K562 (cell line): ENCODE results near the gene PFKL. TPM values are rescaled to one million over a fixed set of nuclear protein-coding genes. Genes with fewer than 3 reads are reported as not detected.

Experiments used
- ATF7 ChIP-seq: fragments of 450-650 bp; IDR thresholded peaks from 2 replicates; pipeline ENCODE4 v1.7.1; 2014; ENCODE audit warnings: mild to moderate bottlenecking, moderate library complexity
- CEBPG ChIP-seq, 3 experiments: fragments of 200-800 bp in 1 of 3; sonication (Bioruptor generic) in 1 of 3; sonication (generic) in 1 of 3; formaldehyde crosslinking in 1 of 3; IDR thresholded peaks in 2 of 3; conservative IDR thresholded peaks in 1 of 3; 2 replicates each; pipeline versions ENCODE4 v1.6.1 to v1.8.0; 2016 to 2022; ENCODE audit warnings: missing compliant biosample characterization in 2 of 3, missing genetic modification characterization in 2 of 3, mild to moderate bottlenecking in 1 of 3, missing genetic modification reagents in 1 of 3
- CHCHD3 ChIP-seq: fragments of 250-450 bp; sonication (Bioruptor Pico); IDR thresholded peaks from 2 replicates; pipeline ENCODE4 v2.1.2; 2022; ENCODE audit warnings: mild to moderate bottlenecking
- CREM ChIP-seq: IDR thresholded peaks from 2 replicates; pipeline ENCODE4 v1.6.1; 2014; ENCODE audit warnings: antibody characterized with exemption, low read depth
- ELF2 ChIP-seq: fragments of 250-450 bp; sonication (Bioruptor Pico); IDR thresholded peaks from 2 replicates; pipeline ENCODE4 v1.5.0; 2021; ENCODE audit warnings: mild to moderate bottlenecking
- FOSL1 ChIP-seq: fragments of 200-800 bp; sonication (Bioruptor generic); conservative IDR thresholded peaks from 2 replicates; pipeline ENCODE4 v1.6.1; 2016; ENCODE audit warnings: missing genetic modification characterization, missing compliant biosample characterization
- HCFC1 ChIP-seq: IDR thresholded peaks from 2 replicates; pipeline ENCODE4 v1.6.1; 2012; ENCODE audit warnings: low read depth, low read length, improper control_type of control experiment
- MGA ChIP-seq: fragments of 450-650 bp; IDR thresholded peaks from 2 replicates; pipeline ENCODE4 v1.6.1; 2016; ENCODE audit warnings: mild to moderate bottlenecking, moderate library complexity
- PTTG1 ChIP-seq: fragments of 450-650 bp; IDR thresholded peaks from 2 replicates; pipeline ENCODE4 v1.6.1; 2016; ENCODE audit warnings: low read depth, mild to moderate bottlenecking, missing genetic modification characterization, missing compliant biosample characterization
- SRSF9 ChIP-seq: fragments of 200-400 bp; formaldehyde crosslinking; IDR thresholded peaks from 2 replicates; pipeline ENCODE4 v1.6.1; 2017; ENCODE audit warnings: low read depth, low read length, borderline replicate concordance
- TEAD1 ChIP-seq, 2 experiments: fragments of 450-650 bp in 1 of 2; sonication (generic) in 1 of 2; formaldehyde crosslinking; IDR thresholded peaks; 2 replicates each; pipeline versions ENCODE4 v1.4.0 to v1.8.0; 2020 to 2022; ENCODE audit warnings: mild to moderate bottlenecking in 2 of 2, missing genetic modification reagents in 1 of 2
- ZFPM2 ChIP-seq: fragments of 250-450 bp; sonication (Bioruptor Pico); IDR thresholded peaks from 2 replicates; pipeline ENCODE4 v1.5.1; 2022; ENCODE audit warnings: mild to moderate bottlenecking
- ZNF24 ChIP-seq: fragments of 450-650 bp; IDR thresholded peaks from 2 replicates; pipeline ENCODE4 v1.6.1; 2016
- ZNF707 ChIP-seq: fragments of 250-450 bp; sonication (Bioruptor Pico); conservative IDR thresholded peaks from 2 replicates; pipeline ENCODE4 v1.8.0; 2022; ENCODE audit warnings: inconsistent platforms, mild to moderate bottlenecking, moderate library complexity
- polyA plus RNA-seq, 8 experiments: library from polyadenylated mRNA; depleted of rRNA in 4 of 8; stranded (reverse) in 5 of 8; unstranded in 3 of 8; fragments of >200 nt; fragmentation: Nextera tagmentation in 2 of 8; fragmentation: Illumina TruSeq in 1 of 8; extraction: Ambion mirVana in 2 of 8; extraction: Trizol in 1 of 8; gene quantifications; 2 replicates each; pipeline versions ENCODE4 v1.2.1 to v1.2.3, GENCODE V29; 2011 to 2014; ENCODE audit warnings: inconsistent platforms in 1 of 8, missing spikeins in 1 of 8
- total RNA-seq, 7 experiments: library from RNA; depleted of rRNA in 6 of 7; stranded (reverse); fragments of >200 nt in 6 of 7; fragmentation: Illumina TruSeq in 2 of 7; extraction: Trizol in 2 of 7; gene quantifications; 2 replicates each; pipeline versions ENCODE4 v1.2.1 to v1.2.3, GENCODE V29; 2011 to 2021; ENCODE audit warnings: low replicate concordance in 1 of 7
- TF ChIP-seq, protein P1 (sequence below): fragments of 450-650 bp; IDR thresholded peaks from one replicate; pipeline ENCODE4 v1.6.1; 2018; ENCODE audit warnings: mild to moderate bottlenecking, moderate library complexity; ENCODE audit not compliant: partially characterized antibody

PFKL gene
- total and polyA plus RNA-seq, 9 of the 15 experiments (the other 6 are each of a cell fraction or from before 2014, with no cell fraction given): 1.1 to 124 (median 45.6) TPM

- TF ChIP-seq FOSL1 (tag) (no peak), ATF7 (peak; percentile 91), CHCHD3 (CRISPR knock-in tag) (peak; percentile 80; the same call in 1 of the 2 replicates), ZNF707 (CRISPR knock-in tag) (no peak), CEBPG (CRISPR knock-in tag; IDR thresholded peaks at IDR 0.05) (0 out of 2 replicates have a peak, but pooled peaks have one; percentile 24), CEBPG (tag; conservative IDR thresholded peaks at IDR 0.05 in 1 of 2, IDR thresholded peaks at IDR 0.05 in 1 of 2) (no peak), CREM (peak; percentile 100), HCFC1 (peak; percentile 93), SRSF9 (no peak), MGA (no peak), PTTG1 (tag) (no peak), ELF2 (CRISPR knock-in tag) (peak; percentile 100), ZFPM2 (CRISPR knock-in tag) (no peak), ZNF24 (no peak), TEAD1 (CRISPR knock-in tag; IDR thresholded peaks at IDR 0.05) (peak; percentile 51 to 59; a peak in 2 of 4 replicates)
- TF ChIP-seq, protein P1, sequence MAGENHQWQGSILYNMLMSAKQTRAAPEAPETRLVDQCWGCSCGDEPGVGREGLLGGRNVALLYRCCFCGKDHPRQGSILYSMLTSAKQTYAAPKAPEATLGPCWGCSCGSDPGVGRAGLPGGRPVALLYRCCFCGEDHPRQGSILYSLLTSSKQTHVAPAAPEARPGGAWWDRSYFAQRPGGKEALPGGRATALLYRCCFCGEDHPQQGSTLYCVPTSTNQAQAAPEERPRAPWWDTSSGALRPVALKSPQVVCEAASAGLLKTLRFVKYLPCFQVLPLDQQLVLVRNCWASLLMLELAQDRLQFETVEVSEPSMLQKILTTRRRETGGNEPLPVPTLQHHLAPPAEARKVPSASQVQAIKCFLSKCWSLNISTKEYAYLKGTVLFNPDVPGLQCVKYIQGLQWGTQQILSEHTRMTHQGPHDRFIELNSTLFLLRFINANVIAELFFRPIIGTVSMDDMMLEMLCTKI: no peak
These were observed 39.4 kb downstream of the PFKL start, which contains the start of gene CFAP410 (continued) for GRCh38 chr21:44338971-44339910.
